Lower leg skin (tissue), 3 donors: Measurements from ENCODE around the gene STING1.

Experiments used
- CTCF ChIP-seq, 3 donors: fragments of 450-650 bp; IDR thresholded peaks; one replicate each; pipeline ENCODE4 v1.5.1; 2016; ENCODE audit warnings: antibody characterized with exemption in 3 of 3, mild to moderate bottlenecking in 3 of 3, moderate library complexity in 2 of 3
- POLR2A ChIP-seq, 2 donors: fragments of 450-650 bp; IDR thresholded peaks; one replicate each; pipeline ENCODE4 v1.6.1; 2016 to 2017; ENCODE audit warnings: antibody characterized with exemption in 2 of 2, mild to moderate bottlenecking in 1 of 2, moderate library complexity in 1 of 2

- no peak for TF ChIP-seq CTCF (IDR thresholded peaks at IDR 0.05)
- TF ChIP-seq POLR2A (IDR thresholded peaks at IDR 0.05), result no peak
These were observed 46.9 kb downstream of the STING1 start for GRCh38 chr5:139435676-139436075.
